Urinary bladder (tissue), 4 donors: ENCODE measurements around the gene RRP1B. TPM values are rescaled to one million over a fixed set of nuclear protein-coding genes. Genes with fewer than 3 reads are reported as not detected.

Experiments used
- DNase-seq: peaks from one replicate; pipeline ENCODE4 v3.0.0-alpha.2; 2015; ENCODE audit errors: extremely low spot score
- H3K27ac ChIP-seq: one replicate; pipeline ENCODE4 v1.5.1; 2013; ENCODE audit warnings: low read depth, mild to moderate bottlenecking, moderate library complexity
- H3K36me3 ChIP-seq: one replicate; pipeline ENCODE4 v1.6.1; 2013; ENCODE audit warnings: mild to moderate bottlenecking, moderate library complexity; ENCODE audit not compliant: insufficient read depth
- H3K4me1 ChIP-seq: one replicate; pipeline ENCODE4 v1.6.1; 2013; ENCODE audit warnings: mild to moderate bottlenecking, moderate library complexity; ENCODE audit not compliant: insufficient read depth
- H3K4me3 ChIP-seq: one replicate; pipeline ENCODE4 v1.5.1; 2013; ENCODE audit warnings: low read depth, low read length
- WGBS: extraction: QIAGEN DNeasy Blood & Tissue Kit; methylation state at CpG from one replicate; pipeline ENCODE4 v1.1.7; 2013; 5-methylcytosine and 5-hydroxymethylcytosine counted together
- polyA plus RNA-seq: library from polyadenylated mRNA; stranded (reverse); fragments of 200-250 nt; gene quantifications from one replicate; pipeline ENCODE4 v1.2.3, GENCODE V29; 2013
- total RNA-seq: library from RNA; depleted of rRNA; stranded (reverse); fragments of >200 nt; gene quantifications from one replicate; pipeline ENCODE4 v1.2.3, GENCODE V29; 2014
- donor health status: healthy with polysubstance abuse.
- donor health status: healthy.

The RRP1B gene
- total and polyA plus RNA-seq, 2 donors = 13.5 to 17.2 TPM

DNA sequence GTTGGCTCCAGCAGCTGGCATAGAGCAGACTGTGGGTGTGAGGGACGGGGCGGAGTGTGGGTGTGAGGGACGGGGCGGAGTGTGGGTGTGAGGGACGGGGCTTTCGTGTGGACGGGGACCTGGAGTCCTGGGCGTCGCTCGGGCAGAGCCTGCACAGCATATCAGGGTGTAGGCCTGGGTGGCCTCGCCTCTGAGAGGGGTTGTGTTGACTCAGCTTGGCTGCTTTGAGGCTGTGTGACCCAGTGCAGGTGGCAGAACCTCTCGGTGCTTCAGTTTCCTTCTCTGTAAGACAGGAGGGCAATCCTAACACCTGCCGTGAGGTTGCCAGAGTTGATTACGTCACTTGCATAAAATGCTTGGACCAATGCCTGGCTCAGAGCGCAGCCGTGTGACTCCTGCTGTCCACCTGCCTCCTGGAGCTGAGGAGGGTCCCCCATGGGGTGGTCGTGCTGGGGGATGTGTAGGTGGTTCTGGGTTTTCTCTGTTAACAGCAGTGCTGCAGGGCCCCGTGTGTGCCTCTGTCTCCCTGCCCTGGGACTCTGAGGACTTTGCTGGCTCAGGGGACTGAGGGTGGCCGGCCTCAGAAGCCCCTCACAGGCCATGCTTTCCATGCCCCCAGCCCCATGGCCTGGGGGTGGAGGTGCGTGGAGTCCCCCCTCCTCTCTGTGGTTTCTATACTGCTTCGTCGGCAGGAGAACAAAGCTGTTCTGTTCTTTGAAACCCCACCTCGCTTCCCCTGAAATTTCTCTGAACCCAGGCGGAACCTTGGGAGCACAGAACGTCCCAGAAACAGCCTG lies 75.0 kb downstream of the RRP1B start:
- 71% methylated on average over 25 of the region's 25 CpGs for WGBS
- H3K4me3 ChIP-seq = no peak overlapping the region
- no peaks in the 10 kb centered on the region for H3K4me1 ChIP-seq

GRCh38 chr21:43734928-43735229 lies 75.5 kb downstream of the RRP1B start:
- no peak overlapping the region for H3K4me3 ChIP-seq
- H3K36me3 ChIP-seq = no peaks in the 10 kb centered on the region
- no peak for DNase-seq
- no peak overlapping the region for H3K27ac ChIP-seq
- no peaks in the 10 kb centered on the region for H3K4me1 ChIP-seq
- WGBS = 66% methylated on average over 9 of the region's 9 CpGs

More for the DNA sequence above, 75.0 kb downstream of the RRP1B start:
- H3K27ac ChIP-seq = peak overlapping the region; percentile 27
- DNase-seq = no peak
- H3K36me3 ChIP-seq = no peaks in the 10 kb centered on the region

DNA sequence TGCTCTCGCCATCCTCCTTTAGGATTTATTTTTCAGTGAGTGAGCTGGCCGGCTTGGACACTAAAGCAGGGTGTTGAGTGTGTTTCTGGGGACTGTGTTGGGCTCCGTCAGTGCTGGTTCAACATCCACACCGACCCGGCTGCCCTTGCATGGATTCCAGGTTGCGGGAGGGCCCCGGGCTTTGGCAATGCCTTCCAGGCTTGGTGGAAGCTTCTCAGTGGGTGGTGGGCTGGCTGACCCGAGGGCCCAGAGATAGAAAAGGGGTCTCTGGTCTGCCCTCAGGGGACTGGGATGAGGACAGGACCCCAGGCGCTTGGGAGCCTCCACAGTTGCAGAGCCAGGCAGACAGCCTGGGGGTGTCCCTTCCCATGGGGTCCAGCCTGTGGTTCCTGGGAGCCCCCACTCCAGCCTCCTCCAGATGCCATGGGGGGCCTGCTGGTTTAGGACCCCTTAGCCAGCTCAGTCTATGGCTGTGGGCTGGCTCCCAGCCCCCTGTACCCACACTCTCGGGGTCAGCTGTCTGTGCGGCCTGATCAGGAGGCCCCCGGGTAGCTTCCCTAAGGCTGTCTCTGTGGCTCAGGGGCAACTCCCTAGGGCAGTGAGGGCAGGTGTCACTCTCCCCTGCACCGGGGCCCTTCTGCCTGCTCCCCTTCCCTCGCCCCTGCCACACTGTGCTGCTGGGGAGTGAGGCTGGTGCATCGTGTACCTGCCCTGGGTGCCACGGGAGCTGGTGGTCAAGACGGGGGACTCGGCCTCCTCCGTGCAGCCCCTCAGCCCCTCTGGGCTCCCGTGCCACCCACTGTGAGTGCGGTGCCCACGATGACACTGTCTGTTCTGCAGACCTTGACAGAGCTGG lies 76.1 kb downstream of the RRP1B start:
- 85% methylated on average over 22 of the region's 22 CpGs for WGBS
- Histone ChIP-seq H3K4me3 (no peak overlapping the region), H3K27ac (no peak overlapping the region), H3K4me1 (no peaks in the 10 kb centered on the region), H3K36me3 (no peaks in the 10 kb centered on the region)
- DNase-seq = no peak

DNA sequence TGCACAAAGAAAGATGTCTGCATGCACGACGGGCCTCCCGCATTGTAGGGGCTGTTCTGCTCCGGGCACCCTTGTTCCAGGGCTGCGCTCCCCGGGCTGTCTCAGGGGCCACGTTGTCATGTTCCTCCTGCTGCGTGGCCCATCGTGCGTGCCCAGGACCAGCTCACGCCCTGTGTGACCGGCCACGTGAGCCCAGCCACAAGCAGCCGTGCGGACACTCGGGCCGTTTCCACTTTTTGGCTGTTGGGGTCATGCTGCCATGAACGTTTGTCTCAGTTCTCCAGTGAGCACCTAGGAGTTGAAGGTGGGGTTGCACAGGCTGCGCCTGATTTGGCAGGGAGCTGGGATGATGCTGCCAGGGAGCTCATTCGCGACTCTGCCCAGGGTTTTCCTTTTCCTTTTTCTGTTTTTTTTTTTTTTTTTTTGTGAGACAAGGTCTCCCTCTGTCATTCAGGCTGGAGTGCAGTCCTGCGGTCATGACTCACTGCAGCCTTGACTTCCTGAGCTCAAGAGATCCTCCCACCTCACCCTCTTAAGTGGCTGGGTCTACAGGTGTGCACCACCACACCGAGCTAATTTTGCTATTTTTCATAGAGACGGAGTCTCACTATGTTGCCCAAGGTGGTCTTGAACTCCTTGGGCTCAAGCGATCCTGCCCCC lies 77.0 kb downstream of the RRP1B start:
- Histone ChIP-seq H3K27ac (no peak overlapping the region), H3K4me3 (no peak overlapping the region), H3K36me3 (no peaks in the 10 kb centered on the region), H3K4me1 (no peaks in the 10 kb centered on the region)
- no peak for DNase-seq
- 93% methylated on average over 25 of the region's 25 CpGs for WGBS

DNA sequence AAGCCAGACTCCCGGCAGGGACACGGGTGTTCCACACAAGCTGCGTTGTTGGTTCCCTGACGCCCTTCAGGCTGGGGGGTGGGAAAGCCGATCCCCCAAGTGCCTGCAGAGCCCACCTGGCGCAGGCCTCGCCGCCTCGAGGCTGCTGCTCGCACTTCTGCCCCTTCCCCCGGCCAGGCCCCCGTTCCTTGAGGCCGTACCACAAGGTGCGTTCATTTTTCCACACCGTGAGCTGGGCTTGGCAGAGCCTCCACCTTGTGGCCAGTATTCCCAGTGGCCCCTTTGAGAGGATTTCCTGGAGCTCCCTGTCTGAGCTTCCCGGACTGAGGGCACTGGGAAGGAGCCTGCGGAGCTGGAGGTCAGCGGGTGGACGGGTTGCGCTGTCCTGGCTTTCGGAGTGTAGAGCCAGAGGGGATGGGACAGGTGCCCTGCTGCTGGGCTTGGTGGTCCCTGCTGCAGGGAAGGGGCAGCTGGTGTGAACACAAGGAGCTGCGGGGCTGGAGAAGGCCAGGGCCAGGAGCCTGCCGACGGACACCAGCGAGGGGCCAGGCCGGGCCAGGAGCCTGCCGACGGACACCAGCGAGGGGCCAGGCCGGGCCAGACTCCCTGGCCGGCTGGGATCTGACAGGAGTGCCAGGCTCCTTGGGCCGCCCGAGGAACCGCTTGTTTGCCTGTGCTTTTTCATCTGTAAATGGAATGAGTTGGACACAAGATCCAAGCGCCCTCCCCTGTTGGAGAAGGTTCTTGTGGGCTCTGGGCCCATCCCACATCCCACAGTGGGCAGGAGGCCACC lies 78.0 kb downstream of the RRP1B start:
- no peak for DNase-seq
- H3K27ac ChIP-seq = no peak overlapping the region
- H3K4me3 ChIP-seq = no peak overlapping the region
- H3K36me3 ChIP-seq = no peaks in the 10 kb centered on the region
- no peaks in the 10 kb centered on the region for H3K4me1 ChIP-seq
- WGBS = 90% methylated on average over 35 of the region's 35 CpGs

GRCh38 chr21:43739621-43740435 lies 80.5 kb downstream of the RRP1B start:
- Histone ChIP-seq H3K27ac (no peak overlapping the region), H3K4me1 (no peaks in the 10 kb centered on the region), H3K36me3 (no peaks in the 10 kb centered on the region), H3K4me3 (no peak overlapping the region)
- no peak for DNase-seq
- WGBS = 90% methylated on average over 25 of the region's 25 CpGs

DNA sequence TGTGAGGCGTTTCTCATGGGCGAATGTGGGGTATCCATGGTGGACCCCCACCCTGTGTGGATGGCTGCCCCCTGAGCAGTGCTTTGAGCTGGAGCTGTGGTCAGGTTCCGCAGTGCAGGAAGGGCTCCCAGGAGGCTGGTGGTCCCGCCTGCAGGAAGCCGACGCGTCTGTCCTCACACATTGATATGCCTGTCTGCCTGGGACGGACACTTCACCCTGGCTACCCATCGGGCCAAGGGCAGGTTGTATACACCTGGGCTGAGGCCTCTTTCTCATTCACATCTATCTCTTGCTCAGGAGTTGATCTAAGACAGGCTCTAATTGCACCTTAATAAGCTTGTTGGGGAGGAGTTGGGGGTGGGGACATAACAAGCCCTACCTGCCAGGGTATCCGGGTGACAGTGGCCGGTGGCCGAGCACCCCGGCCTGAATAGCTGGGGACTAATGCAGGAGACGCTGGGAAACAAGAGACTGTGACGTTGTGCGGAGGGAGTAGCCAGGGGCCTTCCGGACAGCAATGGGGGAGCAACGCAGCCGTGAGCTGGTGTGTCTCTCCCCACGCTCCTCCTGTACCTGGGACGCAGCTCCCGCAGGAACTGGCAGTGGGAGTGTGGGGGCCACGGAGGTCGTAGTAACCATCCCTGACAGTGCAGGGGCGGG lies 81.3 kb downstream of the RRP1B start:
- no peak overlapping the region for H3K4me3 ChIP-seq
- H3K4me1 ChIP-seq = no peaks in the 10 kb centered on the region
- H3K36me3 ChIP-seq = no peaks in the 10 kb centered on the region
- 34% methylated on average over 25 of the region's 25 CpGs for WGBS
- DNase-seq = no peak
- H3K27ac ChIP-seq = no peak overlapping the region

GRCh38 chr21:43741423-43742096 lies 82.2 kb downstream of the RRP1B start:
- Histone ChIP-seq H3K36me3 (no peaks in the 10 kb centered on the region), H3K4me3 (no peak overlapping the region), H3K27ac (no peak overlapping the region), H3K4me1 (no peaks in the 10 kb centered on the region)
- WGBS = 49% methylated on average over 28 of the region's 28 CpGs
- DNase-seq = no peak

- no peaks in the 10 kb centered on the region for H3K36me3 ChIP-seq
- WGBS = 92% methylated on average over 8 of the region's 8 CpGs
- DNase-seq = no peak
- no peak overlapping the region for H3K4me3 ChIP-seq
- H3K27ac ChIP-seq = no peak overlapping the region
- H3K4me1 ChIP-seq = no peaks in the 10 kb centered on the region
Measured at GRCh38 chr21:43743947-43744346, 84.6 kb downstream of the RRP1B start.

GRCh38 chr21:43744725-43745124 lies 85.4 kb downstream of the RRP1B start:
- Histone ChIP-seq H3K27ac (no peak overlapping the region), H3K36me3 (no peaks in the 10 kb centered on the region), H3K4me1 (no peaks in the 10 kb centered on the region), H3K4me3 (no peak overlapping the region)
- DNase-seq = no peak
- WGBS = 96% methylated on average over 18 of the region's 18 CpGs
